KMS-11 (cell line): ENCODE results near the gene DACT2.
"Not testable (repeated sequence)": the region's sequence is repeated elsewhere in the genome, so short reads cannot be mapped to it uniquely, and the experiment has no call there.

Experiments
- H2AFZ ChIP-seq: fragments of 200-600 bp; sonication (generic); 2 replicates; pipeline ENCODE4 v1.6.1; 2016; ENCODE audit warnings: antibody characterized with exemption, mixed run types, low read depth
- H3K27ac ChIP-seq: fragments of 200-600 bp; sonication (generic); 2 replicates; pipeline ENCODE4 v1.6.1; 2016; ENCODE audit warnings: mild to moderate bottlenecking, mixed run types
- H3K27me3 ChIP-seq: fragments of 200-600 bp; sonication (generic); 2 replicates; pipeline ENCODE4 v1.6.1; 2017; ENCODE audit warnings: mild to moderate bottlenecking, low read depth, mixed run types, moderate library complexity; ENCODE audit not compliant: insufficient read depth
- H3K36me3 ChIP-seq: fragments of 200-600 bp; sonication (generic); 2 replicates; pipeline ENCODE4 v1.6.1; 2017; ENCODE audit warnings: mild to moderate bottlenecking, mixed run types; ENCODE audit not compliant: insufficient read depth
- H3K4me1 ChIP-seq: fragments of 200-600 bp; sonication (generic); 2 replicates; pipeline ENCODE4 v1.6.1; 2016; ENCODE audit warnings: mild to moderate bottlenecking, low read depth, mixed run types; ENCODE audit not compliant: poor library complexity, severe bottlenecking
- H3K4me2 ChIP-seq: fragments of 200-600 bp; sonication (generic); 2 replicates; pipeline ENCODE4 v1.7.0; 2016; ENCODE audit warnings: mild to moderate bottlenecking, mixed run types
- H3K4me3 ChIP-seq: fragments of 200-600 bp; sonication (generic); IDR thresholded peaks from 2 replicates; pipeline ENCODE4 v1.6.1; 2017; ENCODE audit warnings: low read depth, low read length, mixed read lengths; ENCODE audit not compliant: insufficient read depth
- H3K79me2 ChIP-seq: fragments of 200-600 bp; sonication (generic); 2 replicates; pipeline ENCODE4 v1.6.1; 2016; ENCODE audit warnings: low read depth, mixed run types; ENCODE audit not compliant: insufficient read depth
- H3K9ac ChIP-seq: fragments of 200-600 bp; sonication (generic); 2 replicates; pipeline ENCODE4 v1.6.1; 2016; ENCODE audit warnings: mild to moderate bottlenecking, mixed run types
- H4K20me1 ChIP-seq: fragments of 200-600 bp; sonication (generic); 2 replicates; pipeline ENCODE4 v1.6.1; 2016; ENCODE audit warnings: mild to moderate bottlenecking, mixed run types; ENCODE audit not compliant: insufficient read depth
- TF ChIP-seq, protein P1 (sequence below): fragments of 200-600 bp; sonication (generic); conservative IDR thresholded peaks from 2 replicates; pipeline ENCODE4 v1.6.1; 2017; ENCODE audit warnings: low read depth, mild to moderate bottlenecking, antibody characterized with exemption, low read length, moderate library complexity, mixed read lengths

Gene DACT2

GRCh38 chr6:168282985-168283685, 36.4 kb downstream of the DACT2 start:
- H3K27me3 ChIP-seq, result no peaks in the 10 kb centered on the region
- TF ChIP-seq, protein P1, sequence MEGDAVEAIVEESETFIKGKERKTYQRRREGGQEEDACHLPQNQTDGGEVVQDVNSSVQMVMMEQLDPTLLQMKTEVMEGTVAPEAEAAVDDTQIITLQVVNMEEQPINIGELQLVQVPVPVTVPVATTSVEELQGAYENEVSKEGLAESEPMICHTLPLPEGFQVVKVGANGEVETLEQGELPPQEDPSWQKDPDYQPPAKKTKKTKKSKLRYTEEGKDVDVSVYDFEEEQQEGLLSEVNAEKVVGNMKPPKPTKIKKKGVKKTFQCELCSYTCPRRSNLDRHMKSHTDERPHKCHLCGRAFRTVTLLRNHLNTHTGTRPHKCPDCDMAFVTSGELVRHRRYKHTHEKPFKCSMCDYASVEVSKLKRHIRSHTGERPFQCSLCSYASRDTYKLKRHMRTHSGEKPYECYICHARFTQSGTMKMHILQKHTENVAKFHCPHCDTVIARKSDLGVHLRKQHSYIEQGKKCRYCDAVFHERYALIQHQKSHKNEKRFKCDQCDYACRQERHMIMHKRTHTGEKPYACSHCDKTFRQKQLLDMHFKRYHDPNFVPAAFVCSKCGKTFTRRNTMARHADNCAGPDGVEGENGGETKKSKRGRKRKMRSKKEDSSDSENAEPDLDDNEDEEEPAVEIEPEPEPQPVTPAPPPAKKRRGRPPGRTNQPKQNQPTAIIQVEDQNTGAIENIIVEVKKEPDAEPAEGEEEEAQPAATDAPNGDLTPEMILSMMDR, result no peak

GRCh38 chr6:168281826-168282225, 37.8 kb downstream of the DACT2 start:
- TF ChIP-seq, protein P1, result no peak
- H3K4me2 ChIP-seq, result no peak overlapping the region
- H2AFZ ChIP-seq, result no peak overlapping the region
- H3K9ac ChIP-seq, result no peak overlapping the region
- H3K4me1 ChIP-seq, result no peaks in the 10 kb centered on the region
- H3K27ac ChIP-seq, result no peak overlapping the region
- no peaks in the 10 kb centered on the region for H3K79me2 ChIP-seq
- no peaks in the 10 kb centered on the region for H4K20me1 ChIP-seq
- no peak overlapping the region for H3K4me3 ChIP-seq
- H3K36me3 ChIP-seq, result no peaks in the 10 kb centered on the region
- H3K27me3 ChIP-seq, result no peaks in the 10 kb centered on the region

More at GRCh38 chr6:168282985-168283685, 36.4 kb downstream of the DACT2 start:
- Histone ChIP-seq H3K36me3 (no peaks in the 10 kb centered on the region), H3K4me1 (peaks cover 6% of the 10 kb centered on the region), H3K27ac (no peak overlapping the region), H4K20me1 (no peaks in the 10 kb centered on the region), H3K9ac (no peak overlapping the region), H3K79me2 (no peaks in the 10 kb centered on the region), H3K4me3 (no peak overlapping the region), H3K4me2 (no peak overlapping the region), H2AFZ (no peak overlapping the region)

DNA sequence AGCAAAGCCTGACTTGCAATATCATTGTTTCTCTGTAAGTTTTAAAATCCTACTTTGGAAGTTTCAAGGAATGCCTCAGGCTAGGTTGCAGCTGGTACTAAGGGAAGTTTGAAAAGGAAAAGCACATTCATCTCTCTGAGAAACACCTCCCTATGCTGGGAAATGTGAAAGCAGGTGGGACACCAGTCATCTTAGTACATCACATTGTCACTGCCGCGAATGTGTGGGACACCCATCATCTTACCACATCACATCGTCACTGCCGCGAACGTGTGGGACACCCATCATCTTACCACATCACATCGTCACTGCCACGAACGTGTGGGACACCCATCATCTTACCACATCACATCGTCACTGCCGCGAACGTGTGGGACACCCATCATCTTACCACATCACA, 38.3 kb downstream of the DACT2 start:
- H3K36me3 ChIP-seq, H2AFZ ChIP-seq, H4K20me1 ChIP-seq, H3K4me2 ChIP-seq, H3K4me3 ChIP-seq, H3K79me2 ChIP-seq, H3K27me3 ChIP-seq, H3K9ac ChIP-seq, H3K4me1 ChIP-seq, H3K27ac ChIP-seq: not testable (repeated sequence)

DNA sequence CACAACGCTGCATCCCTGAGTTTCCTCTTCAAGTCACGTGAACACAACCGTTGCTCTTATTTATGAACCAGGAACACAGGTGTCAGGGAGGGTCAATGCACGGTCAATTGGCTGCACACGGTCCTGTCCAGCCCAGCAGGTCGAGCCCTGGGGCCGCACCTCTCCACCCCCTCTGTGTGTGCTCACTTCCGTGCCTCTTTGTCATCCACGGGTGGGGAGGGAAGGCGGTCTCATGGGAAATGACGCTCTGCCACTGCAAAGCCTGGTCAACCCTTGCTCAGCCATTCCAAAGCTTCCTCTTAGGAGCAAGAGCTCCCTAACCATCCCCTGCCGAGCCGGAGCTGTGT, 38.7 kb downstream of the DACT2 start:
- no peaks in the 10 kb centered on the region for H3K79me2 ChIP-seq
- H2AFZ ChIP-seq, result no peak overlapping the region
- TF ChIP-seq, protein P1, result no peak
- H3K4me2 ChIP-seq, result no peak overlapping the region
- H3K27me3 ChIP-seq, result no peaks in the 10 kb centered on the region
- H3K4me1 ChIP-seq, result no peaks in the 10 kb centered on the region
- no peak overlapping the region for H3K9ac ChIP-seq
- no peaks in the 10 kb centered on the region for H4K20me1 ChIP-seq
- H3K4me3 ChIP-seq, result no peak overlapping the region
- H3K27ac ChIP-seq, result no peak overlapping the region
- H3K36me3 ChIP-seq, result no peaks in the 10 kb centered on the region

GRCh38 chr6:168280020-168280898, 39.3 kb downstream of the DACT2 start:
- H3K36me3 ChIP-seq, result no peaks in the 10 kb centered on the region
- H3K9ac ChIP-seq, result no peak overlapping the region
- H3K27ac ChIP-seq, result no peak overlapping the region
- H3K27me3 ChIP-seq, result no peaks in the 10 kb centered on the region
- H3K79me2 ChIP-seq, result no peaks in the 10 kb centered on the region
- no peaks in the 10 kb centered on the region for H3K4me1 ChIP-seq
- no peak overlapping the region for H3K4me2 ChIP-seq
- TF ChIP-seq, protein P1, result no peak
- H3K4me3 ChIP-seq, result no peak overlapping the region
- H4K20me1 ChIP-seq, result no peaks in the 10 kb centered on the region
- no peak overlapping the region for H2AFZ ChIP-seq
